Measurements from ENCODE around the gene AKR1C3. TPM values are rescaled to one million over a fixed set of nuclear protein-coding genes. Genes with fewer than 3 reads are reported as not detected.
A peak's percentile ranks its signal among the peaks of the same experiment; 100 is the strongest.
"Not testable (repeated sequence)": the region's sequence is repeated elsewhere in the genome, so short reads cannot be mapped to it uniquely, and the experiment has no call there.

AKR1C3 gene
- total RNA-seq: 8.0 TPM

DNA sequence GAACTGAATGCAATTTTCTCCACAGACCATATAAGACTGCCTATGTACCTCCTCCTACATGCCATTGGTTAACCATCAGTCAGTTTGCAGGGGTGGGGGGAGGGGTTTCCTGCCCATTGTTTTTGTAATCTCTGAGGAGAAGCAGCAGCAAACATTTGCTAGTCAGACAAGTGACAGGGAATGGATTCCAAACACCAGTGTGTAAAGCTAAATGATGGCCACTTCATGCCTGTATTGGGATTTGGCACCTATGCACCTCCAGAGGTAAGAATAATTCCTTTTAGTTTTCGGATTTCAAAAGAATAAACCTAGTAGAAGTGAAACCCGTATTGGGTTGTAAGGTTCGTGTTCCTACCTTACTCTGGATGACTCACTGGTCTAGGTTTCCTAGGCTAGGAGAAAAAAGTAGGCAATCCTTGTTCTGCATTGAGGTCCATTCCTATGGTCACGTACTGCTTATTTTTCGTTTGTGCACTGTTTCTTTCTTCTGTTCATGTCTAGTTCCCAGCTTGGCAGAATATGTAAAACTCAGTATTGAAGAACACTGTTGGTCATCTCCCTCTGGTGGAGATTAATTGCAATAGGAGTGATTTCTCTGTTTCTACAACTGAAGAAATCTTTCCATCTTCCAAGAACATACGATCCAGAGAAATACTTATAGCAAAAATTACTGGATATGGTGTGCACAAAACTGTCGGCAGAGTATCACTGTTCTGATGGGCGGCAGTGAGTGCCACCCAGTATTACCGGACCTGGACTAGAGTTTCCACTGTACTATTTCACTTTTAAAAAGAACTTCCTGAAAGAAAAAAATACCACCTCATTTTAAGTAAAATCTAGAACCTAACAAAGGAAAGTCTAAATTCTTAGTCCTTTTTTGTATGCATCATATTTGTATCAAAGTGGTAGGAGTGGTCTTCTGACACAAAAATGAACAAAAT is at the start of gene AKR1C3:
TSS of gene AKR1C3 (plus strand) at position 150 of the 941 bp plus-strand sequence. CDS start at position 181, 31 bp downstream.
- no peak for DNase-seq

DNA sequence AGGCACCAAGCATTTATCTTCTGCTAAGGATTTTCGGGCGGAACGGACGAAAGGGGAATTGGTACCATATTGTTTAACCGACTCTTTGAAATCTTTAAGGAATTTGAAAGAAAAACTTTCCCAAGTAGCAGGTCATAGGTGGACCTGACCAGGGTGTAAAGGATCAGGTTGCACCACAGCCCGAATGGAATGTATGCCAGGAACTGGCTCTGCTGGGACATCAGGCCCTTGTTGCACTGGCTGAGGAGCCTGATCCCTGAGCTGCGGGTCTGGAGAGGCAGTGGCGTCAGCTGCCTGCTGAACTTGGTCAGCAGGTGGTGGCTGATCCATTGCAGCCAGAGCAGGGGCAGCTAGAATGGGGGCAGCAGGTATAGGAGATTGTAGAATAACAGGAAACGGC is 49.1 kb upstream of the AKR1C3 start:
- DNase-seq: no peak

GRCh38 chr10:5046410-5046809 is 47.8 kb upstream of the AKR1C3 start:
- no peak for DNase-seq

DNA sequence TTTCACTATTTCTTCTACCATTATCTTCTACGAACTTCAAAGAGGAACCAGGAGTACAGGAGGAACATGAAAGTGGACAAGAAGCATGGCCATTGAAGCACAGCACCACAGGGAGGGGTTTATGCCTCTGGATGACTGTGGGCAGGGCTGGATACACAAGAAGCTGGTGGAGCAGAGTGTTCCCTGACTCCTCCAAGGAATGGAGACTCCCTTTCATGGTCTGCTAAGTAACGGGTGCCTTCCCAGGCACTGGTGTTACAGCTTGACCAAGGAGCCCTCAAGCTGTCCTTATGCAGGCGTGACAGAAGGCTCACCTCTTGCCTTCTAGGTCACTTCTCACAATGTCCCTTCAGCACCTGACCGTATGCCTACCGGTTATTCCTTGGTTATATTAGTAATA is 47.2 kb upstream of the AKR1C3 start:
- DNase-seq: not testable (repeated sequence)

- DNase-seq: no peak
Measured at GRCh38 chr10:5047912-5048628, 46.1 kb upstream of the AKR1C3 start.

GRCh38 chr10:5052951-5053500 is 41.2 kb upstream of the AKR1C3 start:
- DNase-seq: not testable (repeated sequence)

DNA sequence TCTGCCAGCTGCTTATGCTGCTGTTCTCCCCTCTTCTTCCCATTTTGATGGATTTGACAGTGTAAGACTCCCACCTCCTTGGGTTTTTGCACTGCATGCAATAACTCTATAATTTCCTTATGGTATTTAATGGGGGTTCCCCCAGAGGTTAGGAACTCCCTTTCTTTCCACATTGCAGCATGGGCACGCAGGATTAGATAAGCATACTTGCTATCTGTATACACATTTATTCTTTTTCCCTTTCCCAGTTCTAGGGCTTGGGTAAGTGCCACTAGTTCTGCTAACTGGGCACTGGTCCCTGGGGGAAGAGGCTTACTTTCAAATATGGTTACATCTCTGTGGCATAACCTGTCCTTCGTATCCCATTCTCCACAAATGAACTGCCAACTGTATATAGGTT is 39.4 kb upstream of the AKR1C3 start:
- not testable (repeated sequence) for DNase-seq

GRCh38 chr10:5059267-5059666 is 34.9 kb upstream of the AKR1C3 start:
- not testable (repeated sequence) for DNase-seq

DNA sequence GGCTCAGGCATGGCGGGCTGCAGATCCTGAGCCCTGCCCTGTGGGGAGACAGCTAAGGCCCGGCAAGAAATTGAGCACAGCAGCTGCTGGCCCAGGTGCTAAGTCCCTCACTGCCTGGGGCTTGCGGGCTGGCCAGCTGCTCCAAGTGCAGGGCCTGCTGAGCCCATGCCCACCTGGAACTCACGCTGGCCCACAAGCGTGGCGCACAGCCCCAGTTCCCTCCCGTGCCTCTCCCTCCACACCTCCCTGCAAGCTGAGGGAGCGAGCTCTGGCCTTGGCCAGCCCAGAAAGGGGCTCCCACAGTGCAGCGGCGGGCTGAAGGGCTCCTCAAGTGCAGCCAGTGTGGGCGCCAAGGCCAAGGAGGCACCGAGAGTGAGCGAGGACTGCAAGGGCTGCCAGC is 33.4 kb upstream of the AKR1C3 start:
- DNase-seq: not testable (repeated sequence)

GRCh38 chr10:5064656-5065055 is 29.6 kb upstream of the AKR1C3 start:
- no peak for DNase-seq

DNA sequence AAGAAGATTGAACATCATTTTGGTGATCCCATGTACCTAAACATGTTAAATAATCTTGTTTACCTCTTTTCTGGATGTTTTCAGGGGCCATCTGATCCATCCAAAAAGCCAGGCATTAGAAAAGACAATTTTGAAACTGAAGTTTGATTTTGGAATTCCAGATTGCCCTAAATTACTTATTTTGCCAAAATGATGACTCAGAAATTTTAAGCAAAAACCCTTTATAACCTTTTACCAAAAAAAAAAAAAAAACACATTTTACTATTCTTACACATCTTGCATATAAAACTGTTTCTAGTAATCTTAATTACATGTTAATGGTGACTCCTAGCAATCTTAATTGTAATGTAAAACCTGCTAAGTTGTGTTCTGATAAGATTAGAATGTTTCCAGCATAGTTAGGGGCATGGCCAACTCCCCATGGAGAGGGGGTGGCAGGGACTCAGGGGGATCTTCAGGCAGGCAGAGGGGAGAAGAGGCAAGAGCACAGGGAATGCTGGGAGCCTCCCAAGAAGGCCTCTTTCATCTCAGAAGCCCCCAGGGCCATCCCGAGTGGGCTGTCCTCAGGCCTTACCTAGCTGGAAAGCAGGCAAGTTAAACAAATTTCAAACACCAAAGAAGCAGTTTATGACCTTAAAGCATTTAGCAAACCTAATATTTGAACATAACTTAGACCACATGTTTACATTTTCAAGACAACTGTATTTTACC is 25.8 kb upstream of the AKR1C3 start:
- DNase-seq: no peak

GRCh38 chr10:5070648-5071410 is 23.4 kb upstream of the AKR1C3 start:
- no peak for DNase-seq

- peak; percentile 16 for DNase-seq
Measured at GRCh38 chr10:5071411-5072198, 22.6 kb upstream of the AKR1C3 start.

- no peak for DNase-seq
Measured at GRCh38 chr10:5073659-5074058, 20.6 kb upstream of the AKR1C3 start.

GRCh38 chr10:5076615-5077014 is 17.6 kb upstream of the AKR1C3 start:
- DNase-seq: no peak

GRCh38 chr10:5078547-5079180 is 15.6 kb upstream of the AKR1C3 start:
- no peak for DNase-seq

DNA sequence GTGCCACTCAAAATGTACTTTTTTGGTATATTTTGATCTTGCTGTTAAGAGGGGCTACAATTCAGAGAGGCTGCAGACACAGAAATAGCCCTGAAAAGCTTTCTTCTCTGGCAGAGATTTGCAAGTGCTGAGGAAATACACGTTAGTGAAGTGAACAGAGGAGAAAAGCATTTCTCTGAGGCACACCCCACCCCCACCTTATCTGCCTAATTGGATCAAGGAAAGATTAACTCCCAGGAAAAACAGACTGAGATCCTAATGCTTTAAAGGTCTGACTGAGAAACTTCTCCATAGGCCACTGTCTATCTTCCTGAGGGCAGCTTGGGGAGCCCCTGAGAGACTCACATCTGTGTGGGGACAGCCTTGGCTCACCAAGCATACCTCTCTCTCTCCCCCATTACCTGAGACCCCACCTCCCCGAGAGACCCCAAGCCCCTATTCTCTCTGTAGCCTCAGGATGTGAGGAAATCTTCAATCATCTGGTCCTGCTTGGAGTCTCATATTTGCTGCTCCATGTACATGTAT is 14.8 kb upstream of the AKR1C3 start:
- no peak for DNase-seq

DNA sequence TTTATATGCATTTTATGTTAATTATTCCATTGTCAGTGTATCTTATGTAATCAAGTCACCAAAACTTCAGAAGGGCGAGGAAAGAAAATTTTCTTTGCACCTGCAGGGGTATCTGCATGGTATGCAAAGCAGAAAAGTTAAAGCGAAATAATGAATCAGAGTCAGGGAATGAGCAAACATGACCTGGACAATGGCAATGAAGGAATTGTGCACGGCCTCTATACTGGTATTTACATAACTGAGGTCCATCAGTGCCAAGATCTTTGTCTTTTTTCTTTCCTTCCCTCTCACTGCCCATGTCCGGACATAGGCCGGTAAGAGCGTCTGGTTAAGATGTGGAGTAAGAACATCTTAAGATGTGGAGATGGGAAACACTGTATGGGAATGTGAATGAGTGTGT is 14.4 kb upstream of the AKR1C3 start:
- no peak for DNase-seq

DNA sequence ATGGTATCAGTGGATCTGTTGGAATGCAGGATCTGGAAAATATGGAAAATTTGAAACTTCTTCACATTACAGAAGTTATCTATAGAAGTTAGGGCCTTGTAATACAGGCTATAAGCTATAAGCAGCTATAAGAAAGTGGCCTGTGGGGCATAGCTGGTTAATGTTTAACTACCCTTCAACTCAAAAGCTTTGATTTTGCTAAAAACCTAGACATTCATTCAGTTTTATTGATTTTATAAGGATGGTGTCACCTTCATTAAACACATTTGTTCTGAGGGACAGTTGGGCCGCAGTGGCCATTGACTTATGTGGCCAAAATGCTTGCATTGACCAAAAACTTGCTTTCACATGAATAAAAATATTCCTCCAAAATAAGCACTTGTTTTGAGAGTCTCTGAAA is 13.1 kb upstream of the AKR1C3 start:
- no peak for DNase-seq

GRCh38 chr10:5088703-5089261 is 5.4 kb upstream of the AKR1C3 start:
- no peak for DNase-seq

All from occipital lobe (tissue), 2 donors.